SK-N-SH treated with all-trans-retinoic acid at 6 μM for 48 hours (cell line): ENCODE measurements around the gene CD3D.
"Not testable (repeated sequence)": the region's sequence is repeated elsewhere in the genome, so short reads cannot be mapped to it uniquely, and the experiment has no call there.

ENCODE experiments used
- ATAC-seq: fragments of 200-7000 bp; cut with Tn5 transposase; 3 replicates; pipeline ENCODE4 v1.9.1; 2020; ENCODE audit warnings: mild to moderate bottlenecking, moderate library complexity
- ARNTL ChIP-seq: fragments of 450-650 bp; formaldehyde crosslinking; IDR thresholded peaks from 2 replicates; pipeline ENCODE4 v1.5.0; 2020; ENCODE audit warnings: low read depth, mild to moderate bottlenecking, moderate library complexity, borderline replicate concordance
- BACH2 ChIP-seq: fragments of 250-450 bp; sonication (Bioruptor Pico); IDR thresholded peaks from 2 replicates; pipeline ENCODE4 v1.9.0; 2021; ENCODE audit warnings: mild to moderate bottlenecking, borderline replicate concordance
- CREB5 ChIP-seq: fragments of 250-450 bp; sonication (Bioruptor Pico); IDR thresholded peaks from 2 replicates; pipeline ENCODE4 v1.5.1; 2020; ENCODE audit warnings: low read depth, mild to moderate bottlenecking, moderate library complexity
- CSDC2 ChIP-seq: fragments of 250-450 bp; sonication (Bioruptor Pico); IDR thresholded peaks from 2 replicates; pipeline ENCODE4 v1.5.0; 2020; ENCODE audit warnings: mild to moderate bottlenecking, moderate library complexity
- CSRNP3 ChIP-seq: fragments of 250-450 bp; sonication (Bioruptor Pico); IDR thresholded peaks from 2 replicates; pipeline ENCODE4 v1.5.1; 2021; ENCODE audit warnings: mild to moderate bottlenecking, moderate library complexity
- ESRRG ChIP-seq: fragments of 250-450 bp; sonication (Bioruptor Pico); IDR thresholded peaks from 2 replicates; pipeline ENCODE4 v1.6.1; 2021; ENCODE audit warnings: mild to moderate bottlenecking
- GLIS3 ChIP-seq: fragments of 250-450 bp; sonication (Bioruptor Pico); IDR thresholded peaks from 2 replicates; pipeline ENCODE4 v1.5.0; 2020; ENCODE audit warnings: mild to moderate bottlenecking, moderate library complexity
- ISL1 ChIP-seq: fragments of 250-450 bp; sonication (Bioruptor Pico); IDR thresholded peaks from 2 replicates; pipeline ENCODE4 v2.1.2; 2022; ENCODE audit warnings: mild to moderate bottlenecking, moderate library complexity
- OSR1 ChIP-seq: fragments of 250-450 bp; sonication (Bioruptor Pico); IDR thresholded peaks from 2 replicates; pipeline ENCODE4 v1.8.0; 2022; ENCODE audit warnings: moderate library complexity, mild to moderate bottlenecking, inconsistent platforms
- PATZ1 ChIP-seq: fragments of 250-450 bp; sonication (Bioruptor Pico); IDR thresholded peaks from 2 replicates; pipeline ENCODE4 v1.8.0; 2020; ENCODE audit warnings: mild to moderate bottlenecking, moderate library complexity, borderline replicate concordance
- PPARA ChIP-seq: fragments of 250-450 bp; sonication (Bioruptor Pico); IDR thresholded peaks from 2 replicates; pipeline ENCODE4 v1.5.0; 2020; ENCODE audit warnings: mild to moderate bottlenecking, borderline replicate concordance
- RARB ChIP-seq: fragments of 250-450 bp; sonication (Bioruptor Pico); IDR thresholded peaks from 2 replicates; pipeline ENCODE4 v1.8.0; 2021; ENCODE audit warnings: mild to moderate bottlenecking, moderate library complexity
- SNAI2 ChIP-seq: fragments of 250-450 bp; sonication (Bioruptor Pico); IDR thresholded peaks from 2 replicates; pipeline ENCODE4 v1.5.0; 2020; ENCODE audit warnings: mild to moderate bottlenecking, moderate library complexity
- TCF4 ChIP-seq: fragments of 250-450 bp; sonication (Bioruptor Pico); IDR thresholded peaks from 2 replicates; pipeline ENCODE4 v1.8.0; 2021; ENCODE audit warnings: mild to moderate bottlenecking, moderate library complexity, borderline replicate concordance
- ZC3H10 ChIP-seq: fragments of 250-450 bp; sonication (Bioruptor Pico); IDR thresholded peaks from 2 replicates; pipeline ENCODE4 v1.5.1; 2021; ENCODE audit warnings: mild to moderate bottlenecking, moderate library complexity
- ZFP3 ChIP-seq: fragments of 250-450 bp; sonication (Bioruptor Pico); IDR thresholded peaks from 2 replicates; pipeline ENCODE4 v1.5.0; 2020; ENCODE audit warnings: mild to moderate bottlenecking, moderate library complexity
- ZFP30 ChIP-seq: fragments of 450-650 bp; formaldehyde crosslinking; IDR thresholded peaks from 2 replicates; pipeline ENCODE4 v1.5.0; 2022; ENCODE audit warnings: mild to moderate bottlenecking, moderate library complexity
- ZNF565 ChIP-seq: fragments of 450-650 bp; formaldehyde crosslinking; conservative IDR thresholded peaks from 2 replicates; pipeline ENCODE4 v1.5.0; 2020; ENCODE audit warnings: low read depth, mild to moderate bottlenecking, moderate library complexity
- ZNF8 ChIP-seq: fragments of 450-650 bp; formaldehyde crosslinking; IDR thresholded peaks from 2 replicates; pipeline ENCODE4 v1.5.0; 2020; ENCODE audit warnings: mild to moderate bottlenecking, moderate library complexity
- TF ChIP-seq, protein P1 (sequence below): fragments of 250-450 bp; sonication (Bioruptor Pico); IDR thresholded peaks from 2 replicates; pipeline ENCODE4 v1.8.0; 2021; ENCODE audit warnings: low read depth, mild to moderate bottlenecking, moderate library complexity, borderline replicate concordance
- TF ChIP-seq, protein P2 (sequence below): fragments of 250-450 bp; sonication (Bioruptor Pico); IDR thresholded peaks from 2 replicates; pipeline ENCODE4 v1.5.0; 2020; ENCODE audit warnings: mild to moderate bottlenecking, moderate library complexity

Gene CD3D

DNA sequence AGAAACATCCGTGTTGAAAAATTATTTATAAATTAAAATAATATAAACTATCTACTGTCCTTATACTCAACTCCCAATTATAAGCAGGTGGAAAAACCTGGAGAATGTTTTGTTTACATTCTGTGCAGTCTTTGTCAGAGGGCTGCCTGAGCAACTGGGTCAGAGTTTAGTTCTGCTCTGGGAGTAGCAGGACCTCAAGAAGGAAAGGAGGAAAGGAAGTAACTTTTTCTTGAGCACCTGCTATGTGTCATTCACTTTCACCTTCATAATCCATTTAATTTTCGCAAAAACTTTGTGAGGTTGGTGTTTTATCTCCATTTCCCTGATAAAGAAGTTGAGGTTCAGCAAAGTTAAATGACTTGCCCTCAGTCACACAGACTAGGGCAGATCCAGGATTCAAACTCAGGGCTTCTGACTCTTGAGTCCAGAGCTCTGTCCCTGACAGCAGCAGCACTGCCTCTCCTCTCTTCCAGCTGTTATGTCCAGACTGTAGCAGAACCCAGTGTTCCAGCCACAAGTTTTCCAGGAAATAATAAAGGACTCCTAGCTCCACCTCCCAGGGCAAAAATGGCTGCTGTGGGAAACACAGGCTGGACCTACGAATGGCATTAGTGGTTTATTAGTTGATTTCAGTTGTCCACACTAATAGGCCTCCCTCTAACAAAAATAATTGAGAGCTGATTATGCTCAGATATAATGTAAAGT, 31.6 kb downstream of the CD3D start (continued):
- no peak for TF ChIP-seq RARB (CRISPR knock-in tag)
- no peak for TF ChIP-seq CSDC2

- TF ChIP-seq PPARA (CRISPR knock-in tag): no peak
- TF ChIP-seq, protein P1, sequence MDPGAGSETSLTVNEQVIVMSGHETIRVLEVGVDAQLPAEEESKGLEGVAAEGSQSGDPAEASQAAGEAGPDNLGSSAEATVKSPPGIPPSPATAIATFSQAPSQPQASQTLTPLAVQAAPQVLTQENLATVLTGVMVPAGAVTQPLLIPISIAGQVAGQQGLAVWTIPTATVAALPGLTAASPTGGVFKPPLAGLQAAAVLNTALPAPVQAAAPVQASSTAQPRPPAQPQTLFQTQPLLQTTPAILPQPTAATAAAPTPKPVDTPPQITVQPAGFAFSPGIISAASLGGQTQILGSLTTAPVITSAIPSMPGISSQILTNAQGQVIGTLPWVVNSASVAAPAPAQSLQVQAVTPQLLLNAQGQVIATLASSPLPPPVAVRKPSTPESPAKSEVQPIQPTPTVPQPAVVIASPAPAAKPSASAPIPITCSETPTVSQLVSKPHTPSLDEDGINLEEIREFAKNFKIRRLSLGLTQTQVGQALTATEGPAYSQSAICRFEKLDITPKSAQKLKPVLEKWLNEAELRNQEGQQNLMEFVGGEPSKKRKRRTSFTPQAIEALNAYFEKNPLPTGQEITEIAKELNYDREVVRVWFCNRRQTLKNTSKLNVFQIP (CRISPR knock-in tag): no peak
- TF ChIP-seq PATZ1 (CRISPR knock-in tag): no peak
- no peak for TF ChIP-seq SNAI2 (CRISPR knock-in tag)
- no peak for TF ChIP-seq BACH2 (CRISPR knock-in tag)
- no peak for TF ChIP-seq TCF4 (CRISPR knock-in tag)
- no peak for TF ChIP-seq CSRNP3 (CRISPR knock-in tag)
- TF ChIP-seq RARB (CRISPR knock-in tag): no peak
- TF ChIP-seq CREB5 (CRISPR knock-in tag): no peak
- no peak for TF ChIP-seq ISL1 (CRISPR knock-in tag)
- no peak for TF ChIP-seq ZFP3
- no peak for TF ChIP-seq ESRRG (CRISPR knock-in tag)
- no peak for TF ChIP-seq OSR1 (CRISPR knock-in tag)
- no peak for TF ChIP-seq GLIS3 (CRISPR knock-in tag)
- no peak for TF ChIP-seq ARNTL
- ATAC-seq: no peak
These were observed 32.2 kb downstream of the CD3D start for GRCh38 chr11:118310271-118310670.

DNA sequence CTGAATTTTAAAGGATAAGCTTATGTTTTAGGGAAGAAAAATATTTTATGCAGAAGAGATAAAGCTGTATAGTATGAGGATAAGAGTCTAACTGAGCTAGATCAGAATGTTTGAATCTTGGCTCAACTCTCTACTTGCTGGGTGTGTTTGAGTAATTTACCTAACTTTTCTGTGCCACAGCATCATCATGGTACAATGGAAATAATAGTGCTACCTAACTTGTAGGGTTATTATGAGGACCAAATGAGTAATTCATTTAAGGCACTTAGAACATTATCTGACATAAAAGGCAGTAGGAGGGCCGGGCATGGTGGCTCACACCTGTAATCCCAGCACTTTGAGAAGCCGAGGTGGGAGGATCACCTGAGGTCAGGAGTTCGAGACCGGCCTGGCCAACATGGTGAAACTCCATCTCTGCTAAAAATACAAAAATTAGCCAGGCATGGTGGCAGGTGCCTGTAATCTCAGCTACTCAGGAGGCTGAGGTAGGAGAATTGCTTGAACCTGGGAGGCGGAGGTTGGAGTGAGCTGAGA, 33.4 kb downstream of the CD3D start:
- not testable (repeated sequence) for ATAC-seq

DNA sequence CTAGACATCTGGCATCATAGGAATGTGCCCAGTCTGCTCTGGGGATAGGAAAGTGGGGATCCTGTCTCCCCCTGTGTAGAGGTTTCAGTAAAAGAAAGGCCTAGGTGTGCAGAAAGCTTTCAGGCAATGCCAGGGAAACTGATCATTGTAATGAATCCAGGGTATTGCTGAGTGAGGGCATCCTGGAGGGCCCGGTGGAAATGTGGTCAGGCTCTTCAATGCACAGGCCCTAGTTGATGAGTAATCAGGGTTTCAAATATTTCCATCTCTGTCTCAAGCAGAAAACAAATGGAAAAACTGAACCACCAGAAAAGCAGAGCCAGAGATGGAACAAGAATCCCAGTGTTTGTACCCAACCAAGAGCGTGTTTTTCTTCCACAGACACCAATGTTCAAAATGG, 35.9 kb downstream of the CD3D start:
- TF ChIP-seq RARB (CRISPR knock-in tag) (no peak), ZNF8 (CRISPR knock-in tag) (no peak), ZNF565 (CRISPR knock-in tag) (no peak), OSR1 (CRISPR knock-in tag) (no peak)
- TF ChIP-seq, protein P1 (CRISPR knock-in tag): no peak
- ATAC-seq: no peak

- no peak for ATAC-seq
- TF ChIP-seq, protein P2, sequence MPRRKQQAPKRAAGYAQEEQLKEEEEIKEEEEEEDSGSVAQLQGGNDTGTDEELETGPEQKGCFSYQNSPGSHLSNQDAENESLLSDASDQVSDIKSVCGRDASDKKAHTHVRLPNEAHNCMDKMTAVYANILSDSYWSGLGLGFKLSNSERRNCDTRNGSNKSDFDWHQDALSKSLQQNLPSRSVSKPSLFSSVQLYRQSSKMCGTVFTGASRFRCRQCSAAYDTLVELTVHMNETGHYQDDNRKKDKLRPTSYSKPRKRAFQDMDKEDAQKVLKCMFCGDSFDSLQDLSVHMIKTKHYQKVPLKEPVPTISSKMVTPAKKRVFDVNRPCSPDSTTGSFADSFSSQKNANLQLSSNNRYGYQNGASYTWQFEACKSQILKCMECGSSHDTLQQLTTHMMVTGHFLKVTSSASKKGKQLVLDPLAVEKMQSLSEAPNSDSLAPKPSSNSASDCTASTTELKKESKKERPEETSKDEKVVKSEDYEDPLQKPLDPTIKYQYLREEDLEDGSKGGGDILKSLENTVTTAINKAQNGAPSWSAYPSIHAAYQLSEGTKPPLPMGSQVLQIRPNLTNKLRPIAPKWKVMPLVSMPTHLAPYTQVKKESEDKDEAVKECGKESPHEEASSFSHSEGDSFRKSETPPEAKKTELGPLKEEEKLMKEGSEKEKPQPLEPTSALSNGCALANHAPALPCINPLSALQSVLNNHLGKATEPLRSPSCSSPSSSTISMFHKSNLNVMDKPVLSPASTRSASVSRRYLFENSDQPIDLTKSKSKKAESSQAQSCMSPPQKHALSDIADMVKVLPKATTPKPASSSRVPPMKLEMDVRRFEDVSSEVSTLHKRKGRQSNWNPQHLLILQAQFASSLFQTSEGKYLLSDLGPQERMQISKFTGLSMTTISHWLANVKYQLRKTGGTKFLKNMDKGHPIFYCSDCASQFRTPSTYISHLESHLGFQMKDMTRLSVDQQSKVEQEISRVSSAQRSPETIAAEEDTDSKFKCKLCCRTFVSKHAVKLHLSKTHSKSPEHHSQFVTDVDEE (CRISPR knock-in tag): no peak
- no peak for TF ChIP-seq ZFP30 (CRISPR knock-in tag)
- TF ChIP-seq PPARA (CRISPR knock-in tag): no peak
- no peak for TF ChIP-seq ZC3H10
- TF ChIP-seq GLIS3 (CRISPR knock-in tag): no peak
- no peak for TF ChIP-seq ZFP3
- TF ChIP-seq PATZ1 (CRISPR knock-in tag): no peak
- no peak for TF ChIP-seq TCF4 (CRISPR knock-in tag)
- TF ChIP-seq BACH2 (CRISPR knock-in tag): no peak
- no peak for TF ChIP-seq OSR1 (CRISPR knock-in tag)
These were observed 36.8 kb downstream of the CD3D start for GRCh38 chr11:118305726-118306125.
